Measurements from ENCODE around the gene ATP1A2.

GRCh38 chr1:160091666-160092223, 23.8 kb upstream of the ATP1A2 start:
- TF ChIP-seq CTCF (IDR thresholded peaks at IDR 0.05) (no peak), POLR2AphosphoS5 (IDR thresholded peaks at IDR 0.05; ENCODE audit: insufficient read depth in 1 of 2, low read depth in 1 of 2) (no peak), POLR2A (IDR thresholded peaks at IDR 0.05) (no peak)

Measured in vagina (tissue), 2 donors.